Liver (tissue), 3 donors: ENCODE results near the gene SUCLG2.

Source experiments
- CTCF ChIP-seq: fragments of 150-350 bp; IDR thresholded peaks from 2 replicates; pipeline ENCODE4 v1.5.1; 2017; ENCODE audit warnings: improper control_type of control experiment, low read depth, low read length; ENCODE audit not compliant: missing input control
- RXRA ChIP-seq, 2 donors: IDR thresholded peaks; 2 replicates each; pipeline ENCODE4 v1.6.1; 2017 to 2018; ENCODE audit warnings: antibody characterized with exemption in 2 of 2, mild to moderate bottlenecking in 1 of 2
- SP1 ChIP-seq: IDR thresholded peaks from 2 replicates; pipeline ENCODE4 v1.6.1; 2018; ENCODE audit warnings: antibody characterized with exemption, mild to moderate bottlenecking
- TF ChIP-seq, protein P1 (sequence below): IDR thresholded peaks from 2 replicates; pipeline ENCODE4 v1.6.1; 2016; ENCODE audit warnings: antibody characterized with exemption, mild to moderate bottlenecking
- donor health status: healthy.
- donor health status: healthy.

DNA sequence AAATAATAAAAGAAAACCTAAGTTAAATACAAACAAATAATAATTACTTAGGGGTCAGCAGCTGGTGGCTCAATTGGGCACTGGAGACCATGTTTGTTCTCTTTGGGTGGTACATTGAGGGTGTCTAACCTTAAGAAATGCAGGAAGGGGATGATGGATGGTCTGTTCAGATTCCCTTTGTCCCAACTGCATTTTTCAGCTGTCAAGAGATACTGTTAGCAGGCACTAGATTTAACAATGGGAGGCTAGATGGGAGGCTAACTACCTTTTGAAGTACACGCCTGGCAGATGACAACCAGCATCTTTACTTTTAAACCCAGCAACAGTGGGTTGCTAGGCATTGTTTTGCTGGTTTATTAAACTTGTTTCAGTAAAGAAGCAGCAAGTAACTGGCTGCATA, 222.5 kb downstream of the SUCLG2 start:
- TF ChIP-seq SP1 (no peak), CTCF (no peak), RXRA (IDR thresholded peaks at IDR 0.05) (no peak)
- TF ChIP-seq, protein P1, sequence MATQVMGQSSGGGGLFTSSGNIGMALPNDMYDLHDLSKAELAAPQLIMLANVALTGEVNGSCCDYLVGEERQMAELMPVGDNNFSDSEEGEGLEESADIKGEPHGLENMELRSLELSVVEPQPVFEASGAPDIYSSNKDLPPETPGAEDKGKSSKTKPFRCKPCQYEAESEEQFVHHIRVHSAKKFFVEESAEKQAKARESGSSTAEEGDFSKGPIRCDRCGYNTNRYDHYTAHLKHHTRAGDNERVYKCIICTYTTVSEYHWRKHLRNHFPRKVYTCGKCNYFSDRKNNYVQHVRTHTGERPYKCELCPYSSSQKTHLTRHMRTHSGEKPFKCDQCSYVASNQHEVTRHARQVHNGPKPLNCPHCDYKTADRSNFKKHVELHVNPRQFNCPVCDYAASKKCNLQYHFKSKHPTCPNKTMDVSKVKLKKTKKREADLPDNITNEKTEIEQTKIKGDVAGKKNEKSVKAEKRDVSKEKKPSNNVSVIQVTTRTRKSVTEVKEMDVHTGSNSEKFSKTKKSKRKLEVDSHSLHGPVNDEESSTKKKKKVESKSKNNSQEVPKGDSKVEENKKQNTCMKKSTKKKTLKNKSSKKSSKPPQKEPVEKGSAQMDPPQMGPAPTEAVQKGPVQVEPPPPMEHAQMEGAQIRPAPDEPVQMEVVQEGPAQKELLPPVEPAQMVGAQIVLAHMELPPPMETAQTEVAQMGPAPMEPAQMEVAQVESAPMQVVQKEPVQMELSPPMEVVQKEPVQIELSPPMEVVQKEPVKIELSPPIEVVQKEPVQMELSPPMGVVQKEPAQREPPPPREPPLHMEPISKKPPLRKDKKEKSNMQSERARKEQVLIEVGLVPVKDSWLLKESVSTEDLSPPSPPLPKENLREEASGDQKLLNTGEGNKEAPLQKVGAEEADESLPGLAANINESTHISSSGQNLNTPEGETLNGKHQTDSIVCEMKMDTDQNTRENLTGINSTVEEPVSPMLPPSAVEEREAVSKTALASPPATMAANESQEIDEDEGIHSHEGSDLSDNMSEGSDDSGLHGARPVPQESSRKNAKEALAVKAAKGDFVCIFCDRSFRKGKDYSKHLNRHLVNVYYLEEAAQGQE = no peak
